ENCODE results near the gene LGR4.

DNA sequence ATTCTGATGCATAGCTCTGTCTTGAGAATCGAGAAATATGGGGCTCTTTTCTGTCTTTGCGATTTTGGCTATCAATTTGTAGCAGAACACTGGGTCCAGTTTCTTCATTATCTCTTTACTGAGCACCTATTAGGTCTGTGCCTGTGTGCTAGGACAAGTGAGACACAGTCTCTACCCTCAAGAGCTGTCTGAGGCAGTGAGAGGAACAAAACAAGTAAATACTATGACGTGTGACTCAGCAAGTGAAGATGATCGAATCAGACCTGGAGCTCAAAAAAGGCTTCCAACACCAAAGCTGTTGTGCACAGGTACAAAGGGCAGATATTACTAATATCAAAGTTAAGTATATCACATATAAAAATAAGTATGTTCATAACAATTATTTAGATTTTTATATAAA lies 52.4 kb downstream of the LGR4 start:
- TF ChIP-seq, protein P1, sequence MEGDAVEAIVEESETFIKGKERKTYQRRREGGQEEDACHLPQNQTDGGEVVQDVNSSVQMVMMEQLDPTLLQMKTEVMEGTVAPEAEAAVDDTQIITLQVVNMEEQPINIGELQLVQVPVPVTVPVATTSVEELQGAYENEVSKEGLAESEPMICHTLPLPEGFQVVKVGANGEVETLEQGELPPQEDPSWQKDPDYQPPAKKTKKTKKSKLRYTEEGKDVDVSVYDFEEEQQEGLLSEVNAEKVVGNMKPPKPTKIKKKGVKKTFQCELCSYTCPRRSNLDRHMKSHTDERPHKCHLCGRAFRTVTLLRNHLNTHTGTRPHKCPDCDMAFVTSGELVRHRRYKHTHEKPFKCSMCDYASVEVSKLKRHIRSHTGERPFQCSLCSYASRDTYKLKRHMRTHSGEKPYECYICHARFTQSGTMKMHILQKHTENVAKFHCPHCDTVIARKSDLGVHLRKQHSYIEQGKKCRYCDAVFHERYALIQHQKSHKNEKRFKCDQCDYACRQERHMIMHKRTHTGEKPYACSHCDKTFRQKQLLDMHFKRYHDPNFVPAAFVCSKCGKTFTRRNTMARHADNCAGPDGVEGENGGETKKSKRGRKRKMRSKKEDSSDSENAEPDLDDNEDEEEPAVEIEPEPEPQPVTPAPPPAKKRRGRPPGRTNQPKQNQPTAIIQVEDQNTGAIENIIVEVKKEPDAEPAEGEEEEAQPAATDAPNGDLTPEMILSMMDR (IDR thresholded peaks at IDR 0.05) = no peak
- no peak for TF ChIP-seq ZFX (IDR thresholded peaks at IDR 0.05; ENCODE audit: borderline replicate concordance)

Measured in 22Rv1 (cell line).